Spleen (tissue), 11 donors: ENCODE data around the gene PBX1. TPM values are rescaled to one million over a fixed set of nuclear protein-coding genes. Genes with fewer than 3 reads are reported as not detected.

Source experiments
- DNase-seq: peaks from one replicate; pipeline ENCODE4 v3.0.0-alpha.2; 2020
- H3K27ac ChIP-seq, 8 donors: fragments of 200-600 bp; sonication (generic) in 7 of 8; 1 replicate in 4 of 8; 2 replicates in 4 of 8; pipeline versions ENCODE4 v1.5.0 to v1.8.0; 2016 to 2021; ENCODE audit warnings: inconsistent platforms in 4 of 8, mild to moderate bottlenecking in 4 of 8, moderate library complexity in 1 of 8
- H3K27me3 ChIP-seq, 7 donors: fragments of 200-600 bp; sonication (generic) in 6 of 7; replicated peaks in 1 of 7; 1 replicate in 4 of 7; 2 replicates in 3 of 7; pipeline versions ENCODE4 v1.5.0 to v1.8.0; 2016 to 2021; ENCODE audit warnings: inconsistent platforms in 3 of 7, mild to moderate bottlenecking in 1 of 7
- H3K36me3 ChIP-seq, 6 donors: fragments of 200-600 bp; sonication (generic) in 5 of 6; 1 replicate in 4 of 6; 2 replicates in 2 of 6; pipeline versions ENCODE4 v1.5.0 to v1.8.0; 2016 to 2021; ENCODE audit warnings: inconsistent platforms in 2 of 6
- H3K4me1 ChIP-seq, 6 donors: fragments of 200-600 bp; sonication (generic) in 5 of 6; 1 replicate in 3 of 6; 2 replicates in 3 of 6; pipeline versions ENCODE4 v1.5.0 to v1.8.0; 2016 to 2021; ENCODE audit warnings: inconsistent platforms in 3 of 6
- H3K4me3 ChIP-seq, 8 donors: fragments of 200-600 bp; sonication (generic) in 7 of 8; 1 replicate in 4 of 8; 2 replicates in 4 of 8; pipeline versions ENCODE4 v1.5.0 to v1.8.0; 2016 to 2021; ENCODE audit warnings: inconsistent platforms in 4 of 8, mild to moderate bottlenecking in 4 of 8, moderate library complexity in 2 of 8
- H3K9me3 ChIP-seq, 8 donors: fragments of 200-600 bp; sonication (generic) in 7 of 8; 1 replicate in 4 of 8; 2 replicates in 4 of 8; pipeline versions ENCODE4 v1.5.0 to v1.8.0; 2016 to 2021; ENCODE audit warnings: inconsistent platforms in 4 of 8
- CTCF ChIP-seq, 11 experiments: fragments of 200-600 bp in 7 of 11; fragments of 450-650 bp in 4 of 11; sonication (generic) in 4 of 11; IDR thresholded peaks in 8 of 11; conservative IDR thresholded peaks in 3 of 11; 1 replicate in 7 of 11; 2 replicates in 4 of 11; pipeline versions ENCODE4 v1.4.0 to v1.8.0; 2016 to 2021; ENCODE audit warnings: antibody characterized with exemption in 11 of 11, inconsistent platforms in 4 of 11, mild to moderate bottlenecking in 1 of 11
- POLR2A ChIP-seq, 3 donors: fragments of 450-650 bp; IDR thresholded peaks; one replicate each; pipeline ENCODE4 v1.5.1; 2017; ENCODE audit warnings: antibody characterized with exemption in 3 of 3, mild to moderate bottlenecking in 1 of 3
- POLR2AphosphoS5 ChIP-seq, 3 donors: sonication (generic); formaldehyde crosslinking; IDR thresholded peaks; one replicate each; pipeline ENCODE4 v1.5.1; 2017; ENCODE audit warnings: antibody characterized with exemption in 3 of 3
- WGBS, 5 donors: extraction: QIAGEN DNeasy Blood & Tissue Kit in 3 of 5; methylation state at CpG; one replicate each; pipeline versions ENCODE4 v1.1.5 to v1.1.7; 2013 to 2018; 5-methylcytosine and 5-hydroxymethylcytosine counted together
- intact Hi-C: fragments of 100-400 bp; cut with DNase I; formaldehyde crosslinking; loops from one replicate; pipeline ENCODE4 v1.15.0; 2023; ENCODE audit warnings: low total_unique reads
- polyA plus RNA-seq, 3 donors: library from polyadenylated mRNA; stranded (reverse); fragments of 200-250 nt; gene quantifications; one replicate each; pipeline ENCODE4 v1.2.1, GENCODE V29; 2013
- total RNA-seq, 7 donors: library from RNA; depleted of rRNA in 3 of 7; stranded (reverse); fragments of >200 nt in 3 of 7; fragmentation: NEBNext Ultra II Directional in 4 of 7; extraction: Animal tissue kit (Norgen Biotek cat#: 25700) in 4 of 7; gene quantifications; one replicate each; pipeline versions ENCODE4 v1.1.0 to v1.2.1, GENCODE V29; 2016 to 2021
- donor health status: healthy with polysubstance abuse.
- donor health status: DM: no; HTN: no; CAD: no; lungs with moderate emphysema.
- donor health status: DM: no; HTN: no; CAD: no.
- donor health status: Bipolar disorder and iron deficiency.
- donor health status: healthy.
- donor health status: DM: no; HTN: no; CAD: no.
- donor health status: DM: yes; HTN: yes; CAD: no.

Gene PBX1
- total and polyA plus RNA-seq, 10 donors: 3.4 to 79.5 (median 31.8) TPM

GRCh38 chr1:164754088-164754600 lies 195.2 kb downstream of the PBX1 start:
- 70 to 83% (median 78%) methylated on average over 8 of the region's 8 CpGs for WGBS, 5 donors
- Histone ChIP-seq H3K36me3 (no peaks in the 10 kb centered on the region), H3K4me1 (no peaks in the 10 kb centered on the region), H3K27ac (peak overlapping the region in 3 of 8 donors; percentile 1 to 24 (median 22)), H3K4me3 (no peak overlapping the region), H3K27me3 (no peaks in the 10 kb centered on the region), H3K9me3 (no peaks in the 10 kb centered on the region)
- TF ChIP-seq POLR2AphosphoS5 (IDR thresholded peaks at IDR 0.05) (no peak), POLR2A (IDR thresholded peaks at IDR 0.05) (no peak), CTCF (IDR thresholded peaks at IDR 0.05 in 8 of 11, conservative IDR thresholded peaks at IDR 0.05 in 3 of 11) (no peak)
- intact Hi-C loops: no loop called here
- DNase-seq: no peak

- TF ChIP-seq CTCF (IDR thresholded peaks at IDR 0.05 in 8 of 11, conservative IDR thresholded peaks at IDR 0.05 in 3 of 11) (no peak), POLR2AphosphoS5 (IDR thresholded peaks at IDR 0.05) (no peak), POLR2A (IDR thresholded peaks at IDR 0.05) (no peak)
- H3K9me3 ChIP-seq: no peaks in the 10 kb centered on the region
- H3K27ac ChIP-seq: no peak overlapping the region
- peaks cover 0 to 7% (median 0%) of the 10 kb centered on the region in 6 donors for H3K4me1 ChIP-seq
- DNase-seq: no peak
- no peak overlapping the region for H3K4me3 ChIP-seq
- intact Hi-C loops: no loop called here
- 81 to 92% (median 84%) methylated on average over 4 of the region's 4 CpGs for WGBS, 5 donors
- no peaks in the 10 kb centered on the region for H3K36me3 ChIP-seq
- no peaks in the 10 kb centered on the region for H3K27me3 ChIP-seq
These were observed 196.7 kb downstream of the PBX1 start for GRCh38 chr1:164755690-164756089.

GRCh38 chr1:164756741-164757140 lies 197.8 kb downstream of the PBX1 start:
- intact Hi-C loops: no loop called here
- Histone ChIP-seq H3K9me3 (no peaks in the 10 kb centered on the region), H3K4me1 (peaks cover 0 to 7% (median 0%) of the 10 kb centered on the region in 6 donors), H3K4me3 (no peak overlapping the region), H3K27me3 (no peaks in the 10 kb centered on the region), H3K27ac (no peak overlapping the region), H3K36me3 (no peaks in the 10 kb centered on the region)
- no peak for TF ChIP-seq CTCF (IDR thresholded peaks at IDR 0.05 in 8 of 11, conservative IDR thresholded peaks at IDR 0.05 in 3 of 11)
- no peak for TF ChIP-seq POLR2A (IDR thresholded peaks at IDR 0.05)
- no peak for TF ChIP-seq POLR2AphosphoS5 (IDR thresholded peaks at IDR 0.05)
- WGBS, 5 donors: 87 to 93% (median 91%) methylated on average over 1 of the region's 1 CpG
- DNase-seq: no peak

- Histone ChIP-seq H3K27ac (no peak overlapping the region), H3K36me3 (no peaks in the 10 kb centered on the region), H3K4me1 (peaks cover 0 to 7% (median 0%) of the 10 kb centered on the region in 6 donors), H3K9me3 (no peaks in the 10 kb centered on the region), H3K27me3 (no peaks in the 10 kb centered on the region), H3K4me3 (no peak overlapping the region)
- no peak for DNase-seq
- intact Hi-C loops: no loop called here
- WGBS, 5 donors: 66 to 86% (median 68%) methylated on average over 1 of the region's 1 CpG
- TF ChIP-seq POLR2AphosphoS5 (IDR thresholded peaks at IDR 0.05): no peak
- no peak for TF ChIP-seq CTCF (IDR thresholded peaks at IDR 0.05 in 8 of 11, conservative IDR thresholded peaks at IDR 0.05 in 3 of 11)
- TF ChIP-seq POLR2A (IDR thresholded peaks at IDR 0.05): no peak
These were observed 198.6 kb downstream of the PBX1 start for GRCh38 chr1:164757625-164758024.
